Keratinocyte (primary cell): ENCODE results near the gene MUC4.
"Not testable (repeated sequence)": the region's sequence is repeated elsewhere in the genome, so short reads cannot be mapped to it uniquely, and the experiment has no call there.

Experiments
- CTCF ChIP-seq, 3 experiments: IDR thresholded peaks in 1 of 3; conservative IDR thresholded peaks in 1 of 3; optimal IDR thresholded peaks in 1 of 3; 2 replicates in 2 of 3; 3 replicates in 1 of 3; pipeline versions ENCODE3 to v1.5.1; 2011; ENCODE audit warnings: low read length in 3 of 3, mild to moderate bottlenecking in 3 of 3, moderate library complexity in 2 of 3, control low read depth in 1 of 3, inconsistent platforms in 1 of 3; ENCODE audit not compliant: insufficient read depth in 2 of 3; ENCODE audit errors: extremely low read depth in 1 of 3
- EZH2 ChIP-seq: IDR thresholded peaks from one replicate; pipeline ENCODE4 v1.6.1; 2012; ENCODE audit warnings: inconsistent platforms, mild to moderate bottlenecking, low read length, moderate library complexity

- not testable (repeated sequence) for TF ChIP-seq EZH2; CTCF (optimal IDR thresholded peaks at IDR 0.05 in 1 of 3, IDR thresholded peaks at IDR 0.05 in 1 of 3, conservative IDR thresholded peaks at IDR 0.05 in 1 of 3; ENCODE audit: extremely low read depth in 1 of 3, insufficient read depth in 2 of 3, low read length in 3 of 3)
Observed at GRCh38 chr3:195784031-195784430, 27.7 kb downstream of the MUC4 start.
